ENCODE data around the gene ULK2. TPM values are rescaled to one million over a fixed set of nuclear protein-coding genes. Genes with fewer than 3 reads are reported as not detected.
A peak's percentile ranks its signal among the peaks of the same experiment; 100 is the strongest.

Gene ULK2
- total RNA-seq, 2 experiments from 2014 or later: 16.1 to 17.1 TPM

DNA sequence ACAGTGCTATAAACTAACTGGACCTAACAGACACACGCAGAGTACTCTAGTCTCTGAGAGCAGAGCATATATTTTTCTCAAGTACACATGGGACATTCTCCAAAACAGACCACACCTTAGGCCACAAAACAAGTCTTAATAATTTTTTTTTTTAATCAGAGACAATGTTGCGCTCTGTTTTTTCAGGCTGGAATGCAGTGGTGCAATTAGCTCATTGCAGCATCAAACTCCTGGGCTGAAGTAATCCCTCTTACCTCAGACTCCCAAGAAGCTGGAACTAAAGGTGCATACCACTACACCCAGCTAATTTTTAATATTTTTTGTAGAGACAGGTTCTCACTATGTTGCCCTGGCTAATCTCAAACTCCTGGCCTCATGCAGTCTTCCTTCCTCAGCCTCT, 37.7 kb downstream of the ULK2 start:
- H3K4me3 Mint-ChIP-seq: no peak overlapping the region
- H3K27ac Mint-ChIP-seq: no peak overlapping the region
- POLR2A ChIA-PET: no interaction called here
- CTCF ChIA-PET: interaction anchor here (0.7 kb wide), 1 partner anchor 222 kb away, joined by 3 read pairs; no protein-coding TSS in a partner anchor
- DNase-seq: no peak
- H3K4me1 Mint-ChIP-seq: peaks cover 4% of the 10 kb centered on the region
- peaks cover 33% of the 10 kb centered on the region for H3K36me3 Mint-ChIP-seq (ENCODE audit: low read depth)
- peaks cover 11% of the 10 kb centered on the region for H3K9me3 Mint-ChIP-seq
- no peaks in the 10 kb centered on the region for H3K27me3 Mint-ChIP-seq

GRCh38 chr17:19812407-19812806, 55.3 kb downstream of the ULK2 start:
- Mint-ChIP-seq H3K27me3 (no peaks in the 10 kb centered on the region), H3K4me3 (no peak overlapping the region), H3K27ac (no peak overlapping the region), H3K36me3 (ENCODE audit: low read depth) (peaks cover 30% of the 10 kb centered on the region), H3K9me3 (no peaks in the 10 kb centered on the region), H3K4me1 (no peaks in the 10 kb centered on the region)
- CTCF ChIA-PET: interaction anchor here (0.5 kb wide), 1 partner anchor 63 kb away, joined by 3 read pairs; no protein-coding TSS in a partner anchor
- POLR2A ChIA-PET: no interaction called here
- DNase-seq: peak; percentile 14

DNA sequence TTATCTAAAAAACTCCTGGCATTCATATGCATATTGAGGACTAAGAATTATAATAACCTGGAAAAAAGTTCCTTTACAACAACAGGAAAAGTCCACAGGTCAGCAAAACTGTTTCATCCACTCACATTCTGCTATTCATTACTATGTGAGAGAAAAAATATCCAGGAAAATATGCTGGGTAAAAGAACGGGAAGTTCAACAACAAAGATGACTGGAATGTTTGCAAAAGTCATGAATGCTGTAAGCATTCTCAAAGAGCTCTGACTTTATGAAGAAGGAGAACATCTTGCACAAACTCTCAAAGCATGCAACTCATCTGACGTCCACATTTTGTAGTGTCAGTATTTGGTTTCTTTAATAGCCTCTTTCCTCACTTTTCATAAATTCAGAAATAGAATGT, 62.7 kb downstream of the ULK2 start:
- POLR2A ChIA-PET: no interaction called here
- H3K27me3 Mint-ChIP-seq: no peaks in the 10 kb centered on the region
- CTCF ChIA-PET: interaction anchor here (1.3 kb wide), 1 partner anchor 14 kb away, joined by 3 read pairs; no protein-coding TSS in a partner anchor
- H3K4me3 Mint-ChIP-seq: no peak overlapping the region
- H3K9me3 Mint-ChIP-seq: no peaks in the 10 kb centered on the region
- no peak for DNase-seq
- no peak overlapping the region for H3K27ac Mint-ChIP-seq
- peaks cover 25% of the 10 kb centered on the region for H3K36me3 Mint-ChIP-seq (ENCODE audit: low read depth)
- H3K4me1 Mint-ChIP-seq: peaks cover 19% of the 10 kb centered on the region

DNA sequence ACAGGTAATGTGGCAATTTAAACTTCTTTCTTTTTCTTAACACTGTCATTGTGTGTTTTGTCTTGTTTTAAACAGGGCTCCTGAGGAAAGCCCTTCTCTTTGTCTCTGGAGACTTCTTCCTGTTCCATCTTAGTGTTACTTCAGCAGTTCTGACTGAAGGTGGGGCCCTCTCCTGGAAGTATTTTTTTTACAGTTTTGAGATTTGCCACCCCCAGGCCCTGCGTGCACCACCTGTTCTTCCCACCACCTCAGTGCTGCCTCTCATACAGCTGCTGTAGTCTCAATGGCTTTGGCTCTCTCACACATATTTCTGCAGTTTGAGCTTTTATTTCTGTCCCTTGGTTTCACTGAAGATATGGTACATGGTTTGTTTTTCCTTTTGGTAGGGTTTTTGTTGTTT, 67.2 kb downstream of the ULK2 start:
- peaks cover 42% of the 10 kb centered on the region for H3K36me3 Mint-ChIP-seq (ENCODE audit: low read depth)
- H3K4me3 Mint-ChIP-seq: no peak overlapping the region
- H3K9me3 Mint-ChIP-seq: peaks cover 19% of the 10 kb centered on the region
- H3K27me3 Mint-ChIP-seq: no peaks in the 10 kb centered on the region
- POLR2A ChIA-PET: no interaction called here
- H3K27ac Mint-ChIP-seq: no peak overlapping the region
- peaks cover 16% of the 10 kb centered on the region for H3K4me1 Mint-ChIP-seq
- DNase-seq: no peak
- CTCF ChIA-PET: no interaction called here

GRCh38 chr17:19799796-19800195, 67.9 kb downstream of the ULK2 start:
- Mint-ChIP-seq H3K27me3 (no peaks in the 10 kb centered on the region), H3K27ac (no peak overlapping the region), H3K36me3 (ENCODE audit: low read depth) (peaks cover 47% of the 10 kb centered on the region), H3K4me3 (no peak overlapping the region), H3K4me1 (peaks cover 9% of the 10 kb centered on the region), H3K9me3 (peaks cover 22% of the 10 kb centered on the region)
- ChIA-PET CTCF (no interaction called here), POLR2A (no interaction called here)
- DNase-seq: no peak

- POLR2A ChIA-PET: interaction anchor here (0.6 kb wide), 1 partner anchor 110 kb away, joined by 3 read pairs; no protein-coding TSS in a partner anchor
- Mint-ChIP-seq H3K27ac (no peak overlapping the region), H3K4me1 (peaks cover 9% of the 10 kb centered on the region), H3K36me3 (ENCODE audit: low read depth) (peaks cover 78% of the 10 kb centered on the region), H3K9me3 (peaks cover 33% of the 10 kb centered on the region), H3K27me3 (no peaks in the 10 kb centered on the region), H3K4me3 (no peak overlapping the region)
- CTCF ChIA-PET: no interaction called here
- no peak for DNase-seq
Measured at GRCh38 chr17:19796457-19796856, 71.3 kb downstream of the ULK2 start.

DNA sequence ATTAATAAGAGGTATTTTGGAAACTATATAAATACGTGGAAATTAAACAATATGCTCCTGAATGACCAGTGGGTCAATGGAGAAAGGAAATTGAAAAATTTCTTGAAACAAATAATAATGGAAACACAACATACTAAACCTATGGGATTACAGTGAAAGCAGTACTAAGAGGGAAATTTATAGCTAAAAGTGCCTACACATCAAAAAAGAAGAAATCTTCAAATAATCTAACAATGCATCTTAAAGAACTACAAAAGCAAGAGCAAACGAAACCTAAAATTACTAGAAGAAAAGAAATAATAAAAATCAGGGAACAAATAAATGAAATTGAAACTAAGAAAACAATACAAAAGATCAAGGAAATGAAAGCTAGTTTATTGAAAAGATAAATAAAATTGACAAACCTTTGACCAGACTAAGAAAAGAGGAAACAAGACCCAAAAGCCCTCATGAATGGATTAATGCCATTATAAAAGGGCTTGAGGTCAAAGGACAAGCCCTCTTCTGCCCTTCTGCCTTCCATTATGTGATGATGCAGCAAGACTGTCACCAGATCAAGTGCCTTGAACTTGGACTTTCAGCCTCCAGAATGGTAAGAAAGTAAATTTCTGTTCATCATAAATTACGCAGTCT, 75.7 kb downstream of the ULK2 start:
- DNase-seq: no peak
- Mint-ChIP-seq H3K4me1 (no peaks in the 10 kb centered on the region), H3K27me3 (no peaks in the 10 kb centered on the region), H3K4me3 (no peak overlapping the region), H3K9me3 (peaks cover 24% of the 10 kb centered on the region), H3K36me3 (ENCODE audit: low read depth) (peaks cover 90% of the 10 kb centered on the region), H3K27ac (no peak overlapping the region)
- ChIA-PET CTCF (interaction anchor here (0.6 kb wide), 1 partner anchor 71 kb away, joined by 3 read pairs; no protein-coding TSS in a partner anchor), POLR2A (no interaction called here)

GRCh38 chr17:19787733-19788357, 79.9 kb downstream of the ULK2 start:
- Mint-ChIP-seq H3K36me3 (ENCODE audit: low read depth) (peaks cover 53% of the 10 kb centered on the region), H3K4me3 (no peak overlapping the region), H3K27me3 (no peaks in the 10 kb centered on the region), H3K27ac (no peak overlapping the region), H3K9me3 (peaks cover 2% of the 10 kb centered on the region), H3K4me1 (no peaks in the 10 kb centered on the region)
- CTCF ChIA-PET: no interaction called here
- no peak for DNase-seq
- POLR2A ChIA-PET: no interaction called here

DNA sequence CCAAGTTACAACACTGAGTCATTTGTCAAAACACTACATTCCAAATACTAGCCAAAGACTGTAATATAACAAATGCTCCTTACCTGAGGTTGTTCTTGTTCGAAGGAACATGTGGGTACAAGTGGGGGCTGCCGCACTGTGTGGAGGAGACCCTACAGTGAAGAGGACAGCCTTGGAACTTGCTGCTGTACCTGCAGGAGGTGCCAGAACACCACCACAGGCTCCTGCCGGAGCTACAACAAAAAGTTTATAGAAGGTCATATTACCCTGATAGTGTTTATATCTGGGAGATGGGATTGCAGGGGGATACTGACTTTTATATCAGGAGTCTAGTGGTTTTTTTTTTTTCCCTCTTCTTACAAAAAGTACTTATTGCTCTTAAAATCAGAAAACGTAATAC, 81.9 kb downstream of the ULK2 start:
- CTCF ChIA-PET: no interaction called here
- H3K4me3 Mint-ChIP-seq: no peak overlapping the region
- no peaks in the 10 kb centered on the region for H3K4me1 Mint-ChIP-seq
- H3K27me3 Mint-ChIP-seq: no peaks in the 10 kb centered on the region
- POLR2A ChIA-PET: no interaction called here
- no peak overlapping the region for H3K27ac Mint-ChIP-seq
- no peaks in the 10 kb centered on the region for H3K9me3 Mint-ChIP-seq
- H3K36me3 Mint-ChIP-seq (ENCODE audit: low read depth): peaks cover 41% of the 10 kb centered on the region
- DNase-seq: no peak

DNA sequence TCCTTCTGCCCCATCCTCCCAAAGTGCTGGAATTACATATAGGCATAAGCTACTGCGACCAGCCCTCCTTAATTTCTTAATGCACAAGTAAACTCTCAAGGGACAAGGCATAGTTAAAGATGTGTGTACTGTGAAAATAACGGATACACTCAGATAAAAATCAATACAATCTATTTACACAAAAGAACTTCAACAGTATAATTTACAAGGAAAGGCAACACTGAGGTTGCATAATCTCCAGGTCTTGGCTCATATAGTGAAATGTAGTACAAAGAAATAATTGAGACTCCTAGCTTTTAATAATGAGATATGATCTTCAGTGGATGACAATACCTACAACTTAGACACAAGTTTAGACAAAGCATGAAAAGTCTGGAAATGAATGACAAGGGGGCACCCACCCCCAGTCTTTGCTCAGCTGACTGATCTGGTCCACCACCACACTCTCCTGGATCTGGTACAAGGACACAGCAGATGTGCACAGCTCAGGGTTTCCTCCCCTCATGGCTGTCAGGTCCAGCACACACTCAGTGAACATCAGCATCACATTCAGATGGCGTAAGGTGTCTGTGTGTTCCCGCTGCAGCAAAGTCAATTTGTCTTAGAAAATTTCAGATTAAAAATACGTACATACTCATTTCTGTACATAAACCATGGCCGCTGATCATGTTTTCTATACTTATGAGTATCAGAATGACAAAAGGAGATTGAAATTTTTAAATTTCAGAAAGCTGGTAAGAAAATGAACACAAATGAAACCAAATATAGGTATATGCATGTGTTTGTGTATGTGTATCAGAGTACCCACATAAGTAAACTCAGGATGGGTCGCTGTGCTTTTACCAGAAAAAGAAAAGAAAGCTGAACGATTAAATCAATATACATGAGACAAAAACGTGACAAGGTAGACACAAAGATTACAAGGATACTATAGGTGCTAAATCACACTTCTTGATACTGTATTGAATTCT, 86.0 kb downstream of the ULK2 start:
- CTCF ChIA-PET: interaction anchor here (1.4 kb wide), 1 partner anchor 25 kb away, joined by 4 read pairs; no protein-coding TSS in a partner anchor
- Mint-ChIP-seq H3K27ac (no peak overlapping the region), H3K4me3 (no peak overlapping the region), H3K27me3 (no peaks in the 10 kb centered on the region), H3K9me3 (no peaks in the 10 kb centered on the region), H3K4me1 (no peaks in the 10 kb centered on the region), H3K36me3 (ENCODE audit: low read depth) (peaks cover 7% of the 10 kb centered on the region)
- POLR2A ChIA-PET: no interaction called here
- no peak for DNase-seq

DNA sequence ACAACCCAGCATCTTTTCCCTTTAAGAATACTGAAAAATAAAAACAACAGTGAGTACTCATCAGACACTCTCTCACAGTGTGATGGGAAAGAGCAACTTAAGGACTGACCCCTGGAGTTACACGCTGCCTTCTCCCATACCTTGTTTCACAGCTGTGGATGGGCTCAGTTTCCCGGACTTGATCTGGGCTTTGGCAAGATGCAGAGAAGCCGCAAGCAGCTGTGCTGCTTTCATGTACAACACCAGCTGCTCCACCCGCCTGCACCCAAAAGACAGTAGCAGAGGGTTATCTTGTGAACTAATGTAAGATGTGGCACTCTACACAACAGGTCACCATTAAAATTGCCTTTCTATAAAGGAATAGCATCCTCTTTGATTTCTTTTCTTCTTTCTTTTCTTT, 86.9 kb downstream of the ULK2 start:
- H3K4me1 Mint-ChIP-seq: no peaks in the 10 kb centered on the region
- H3K27me3 Mint-ChIP-seq: no peaks in the 10 kb centered on the region
- POLR2A ChIA-PET: no interaction called here
- no peak overlapping the region for H3K27ac Mint-ChIP-seq
- CTCF ChIA-PET: no interaction called here
- no peak for DNase-seq
- H3K9me3 Mint-ChIP-seq: no peaks in the 10 kb centered on the region
- peaks cover 10% of the 10 kb centered on the region for H3K36me3 Mint-ChIP-seq (ENCODE audit: low read depth)
- no peak overlapping the region for H3K4me3 Mint-ChIP-seq

DNA sequence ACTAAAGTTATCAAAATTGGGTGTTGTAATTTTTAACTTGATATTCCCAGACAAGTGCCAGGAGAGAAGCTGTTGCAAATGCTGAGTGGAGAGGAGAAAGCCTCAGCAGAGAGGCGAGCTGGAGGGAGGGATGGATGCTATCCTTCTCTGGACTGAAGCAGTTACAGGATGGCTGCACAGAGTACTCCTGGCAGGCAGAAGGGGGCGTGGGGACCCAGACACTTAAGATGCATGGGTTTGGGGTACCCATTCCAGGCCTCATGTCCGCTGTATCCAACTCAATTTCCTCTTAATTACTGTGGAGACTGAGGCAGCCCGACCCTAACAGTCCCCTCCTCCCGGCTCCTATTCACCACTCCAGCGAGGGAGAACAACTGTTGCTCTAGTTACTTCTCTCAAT, 94.2 kb downstream of the ULK2 start:
- Mint-ChIP-seq H3K27me3 (no peaks in the 10 kb centered on the region), H3K9me3 (no peaks in the 10 kb centered on the region), H3K4me1 (peaks cover 37% of the 10 kb centered on the region), H3K4me3 (no peak overlapping the region), H3K27ac (peak overlapping the region; percentile 4), H3K36me3 (ENCODE audit: low read depth) (peaks cover 21% of the 10 kb centered on the region)
- ChIA-PET CTCF (interaction anchor here (4.3 kb wide), 1 partner anchor 11 kb away, joined by 18 read pairs; no protein-coding TSS in a partner anchor), POLR2A (no interaction called here)
- no peak for DNase-seq

Data from activated CD4-positive, alpha-beta T cell treated with anti-CD3 and anti-CD28 coated beads, Interleukin-2, amount 10 ng/mL, durations not matched to agents 7 days and 5 days (primary cell).